B cell (primary cell): ENCODE measurements around the gene GRID1.

Source experiments
- EZH2 ChIP-seq: IDR thresholded peaks from 2 replicates; pipeline ENCODE4 v1.6.1; 2012; ENCODE audit warnings: borderline replicate concordance, low read depth, mild to moderate bottlenecking, moderate library complexity, low read length; ENCODE audit not compliant: insufficient read depth, poor library complexity, severe bottlenecking
- TF ChIP-seq, protein P1 (sequence below): fragments of 200-600 bp; IDR thresholded peaks from one replicate; pipeline ENCODE4 v1.8.0; 2022; ENCODE audit warnings: antibody characterized with exemption, mild to moderate bottlenecking

DNA sequence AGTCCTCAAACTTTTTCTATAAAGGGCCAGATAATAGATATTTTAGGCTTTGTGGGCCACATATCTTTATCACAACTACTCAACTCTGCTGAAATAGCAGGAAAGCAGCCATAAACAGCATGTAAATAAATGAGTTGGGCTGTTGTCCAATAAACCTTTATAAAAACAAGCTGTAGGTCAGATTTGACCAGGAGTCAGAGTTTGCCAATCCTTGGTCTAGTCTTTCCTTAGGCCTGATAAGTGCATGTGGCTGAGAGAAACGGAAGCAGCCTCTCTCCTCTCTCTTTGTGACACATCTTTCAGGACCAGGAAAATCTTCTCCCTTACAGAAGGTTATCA, 724.5 kb downstream of the GRID1 start:
- TF ChIP-seq, protein P1, sequence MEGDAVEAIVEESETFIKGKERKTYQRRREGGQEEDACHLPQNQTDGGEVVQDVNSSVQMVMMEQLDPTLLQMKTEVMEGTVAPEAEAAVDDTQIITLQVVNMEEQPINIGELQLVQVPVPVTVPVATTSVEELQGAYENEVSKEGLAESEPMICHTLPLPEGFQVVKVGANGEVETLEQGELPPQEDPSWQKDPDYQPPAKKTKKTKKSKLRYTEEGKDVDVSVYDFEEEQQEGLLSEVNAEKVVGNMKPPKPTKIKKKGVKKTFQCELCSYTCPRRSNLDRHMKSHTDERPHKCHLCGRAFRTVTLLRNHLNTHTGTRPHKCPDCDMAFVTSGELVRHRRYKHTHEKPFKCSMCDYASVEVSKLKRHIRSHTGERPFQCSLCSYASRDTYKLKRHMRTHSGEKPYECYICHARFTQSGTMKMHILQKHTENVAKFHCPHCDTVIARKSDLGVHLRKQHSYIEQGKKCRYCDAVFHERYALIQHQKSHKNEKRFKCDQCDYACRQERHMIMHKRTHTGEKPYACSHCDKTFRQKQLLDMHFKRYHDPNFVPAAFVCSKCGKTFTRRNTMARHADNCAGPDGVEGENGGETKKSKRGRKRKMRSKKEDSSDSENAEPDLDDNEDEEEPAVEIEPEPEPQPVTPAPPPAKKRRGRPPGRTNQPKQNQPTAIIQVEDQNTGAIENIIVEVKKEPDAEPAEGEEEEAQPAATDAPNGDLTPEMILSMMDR = no peak
- no peak for TF ChIP-seq EZH2
